NCI-H524 treated with DMSO at 0.1 percent for 48 hours (cell line): Measurements from ENCODE around the gene SUPT16H.
"Not testable (repeated sequence)": the region's sequence is repeated elsewhere in the genome, so short reads cannot be mapped to it uniquely, and the experiment has no call there.

ENCODE experiments used
- DNase-seq: peaks from one replicate; lab custom pipeline; 2025; lab: John Stamatoyannopoulos, UW

SUPT16H gene

DNA sequence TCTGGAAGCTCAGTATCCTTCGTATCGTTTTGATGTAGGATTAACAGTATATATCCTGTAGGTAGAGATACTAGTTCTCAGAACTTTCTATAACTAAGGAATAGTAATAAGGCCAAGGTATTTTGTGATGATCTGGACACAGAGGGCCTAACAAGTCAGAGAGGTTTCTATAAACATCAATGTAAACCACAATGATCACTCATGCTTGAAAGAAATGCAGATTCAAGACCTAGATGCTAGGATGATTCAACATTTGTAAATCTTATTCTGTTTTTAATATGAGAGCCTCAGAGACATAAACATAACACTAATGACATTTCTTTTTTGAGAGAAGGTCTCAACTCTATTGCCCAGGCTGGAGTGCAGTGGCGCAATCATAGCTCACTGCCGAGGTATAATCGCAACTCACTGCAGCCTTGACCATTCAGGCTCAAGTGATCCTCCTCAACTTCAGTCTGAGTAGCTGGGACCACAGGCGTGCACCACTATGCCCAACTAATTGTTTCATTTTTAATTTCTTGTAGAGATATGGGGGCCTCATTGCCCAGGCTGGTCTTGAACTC lies 16.2 kb downstream of the SUPT16H start:
- no peak for DNase-seq

DNA sequence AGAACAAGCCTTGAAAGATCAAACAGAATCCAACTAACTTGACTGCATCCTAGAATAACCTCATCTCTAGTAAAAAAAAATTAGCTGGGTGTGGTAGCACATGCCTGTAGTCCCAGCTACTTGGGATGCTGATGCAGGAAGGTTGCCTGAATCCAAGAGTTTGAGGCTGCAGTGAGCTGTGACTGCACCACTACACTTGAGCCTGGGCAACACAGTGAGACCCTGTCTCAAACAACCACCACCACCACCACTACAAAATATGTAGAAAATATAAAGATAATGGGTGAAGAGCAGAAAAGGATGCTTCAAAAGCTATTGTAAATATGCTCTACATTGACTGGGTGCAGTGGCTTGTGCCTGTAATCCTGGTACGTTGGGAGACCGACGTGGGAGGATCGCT lies 27.3 kb downstream of the SUPT16H start:
- DNase-seq, result no peak

DNA sequence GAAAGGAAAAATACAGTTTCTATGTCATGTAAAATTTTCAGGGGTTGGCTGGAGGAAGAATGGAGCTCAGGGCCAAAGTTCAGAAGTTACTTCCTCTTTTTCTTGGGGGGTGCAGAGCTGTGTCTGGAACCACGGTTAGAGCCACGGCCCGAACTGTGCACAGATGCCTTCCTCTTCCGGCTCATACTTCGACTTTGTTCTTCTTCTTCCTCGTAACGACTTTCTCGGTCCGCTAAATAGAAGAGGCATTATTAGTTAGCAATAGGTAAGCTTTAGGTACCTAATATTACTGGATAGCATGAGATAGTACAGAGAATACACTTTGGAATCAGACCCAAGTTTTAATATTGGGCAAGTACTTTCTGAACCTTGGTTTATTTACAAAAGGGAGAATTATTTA lies 31.2 kb downstream of the SUPT16H start:
- DNase-seq, result no peak

- peak; percentile 89 for DNase-seq
Observed at GRCh38 chr14:21350539-21350938, 33.3 kb downstream of the SUPT16H start.

DNA sequence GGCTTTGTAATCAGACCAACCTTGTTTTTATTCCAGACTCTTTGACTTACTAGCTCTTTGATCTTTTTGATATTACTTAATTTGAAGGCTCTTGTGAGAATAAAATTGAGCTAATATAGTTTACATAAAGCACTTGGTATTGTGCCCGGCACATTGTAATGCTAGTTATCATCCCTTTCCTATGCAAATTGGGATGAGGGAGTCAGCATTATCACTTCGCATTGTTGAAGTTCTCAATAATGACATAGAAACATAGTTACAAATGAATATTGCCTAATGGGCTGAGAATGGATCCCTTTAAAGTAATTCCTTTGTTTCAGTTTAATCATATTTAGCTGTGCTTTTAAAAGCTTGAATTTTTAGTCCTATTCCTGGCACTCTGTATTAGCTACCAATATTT lies 36.6 kb downstream of the SUPT16H start:
- no peak for DNase-seq

- no peak for DNase-seq
Observed at GRCh38 chr14:21346532-21347135, 37.2 kb downstream of the SUPT16H start.

DNA sequence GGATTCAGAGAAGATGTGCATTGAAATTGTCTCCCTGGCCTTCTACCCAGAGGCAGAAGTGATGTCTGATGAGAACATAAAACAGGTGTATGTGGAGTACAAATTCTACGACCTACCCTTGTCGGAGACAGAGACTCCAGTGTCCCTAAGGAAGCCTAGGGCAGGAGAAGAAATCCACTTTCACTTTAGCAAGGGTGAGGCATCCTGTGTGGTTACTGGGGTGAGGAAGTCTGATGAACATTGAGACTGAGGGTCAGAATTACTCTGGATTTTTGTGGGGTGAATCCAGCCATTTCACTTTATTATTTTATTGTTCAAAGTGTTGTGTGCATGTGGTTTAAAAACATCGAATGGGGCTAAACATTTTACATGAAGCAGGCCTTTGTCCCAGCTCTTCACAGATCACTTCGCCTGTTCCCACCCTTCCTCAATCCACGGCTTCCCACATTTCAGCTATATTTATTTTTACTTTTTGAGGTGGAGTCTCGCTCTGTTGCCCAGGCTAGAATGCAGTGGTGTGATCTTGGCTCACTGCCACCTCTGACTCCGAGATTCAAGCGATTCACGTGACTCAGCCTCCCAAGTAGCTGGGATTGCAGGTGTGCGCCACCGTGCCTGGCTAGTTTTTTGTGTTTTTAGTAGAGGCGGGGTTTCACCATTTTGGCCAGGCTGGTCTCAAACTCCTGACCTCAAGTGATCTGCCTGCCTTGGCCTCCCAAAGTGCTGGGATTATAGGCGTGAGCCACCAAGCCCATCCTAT lies 40.6 kb downstream of the SUPT16H start:
- DNase-seq, result no peak

DNA sequence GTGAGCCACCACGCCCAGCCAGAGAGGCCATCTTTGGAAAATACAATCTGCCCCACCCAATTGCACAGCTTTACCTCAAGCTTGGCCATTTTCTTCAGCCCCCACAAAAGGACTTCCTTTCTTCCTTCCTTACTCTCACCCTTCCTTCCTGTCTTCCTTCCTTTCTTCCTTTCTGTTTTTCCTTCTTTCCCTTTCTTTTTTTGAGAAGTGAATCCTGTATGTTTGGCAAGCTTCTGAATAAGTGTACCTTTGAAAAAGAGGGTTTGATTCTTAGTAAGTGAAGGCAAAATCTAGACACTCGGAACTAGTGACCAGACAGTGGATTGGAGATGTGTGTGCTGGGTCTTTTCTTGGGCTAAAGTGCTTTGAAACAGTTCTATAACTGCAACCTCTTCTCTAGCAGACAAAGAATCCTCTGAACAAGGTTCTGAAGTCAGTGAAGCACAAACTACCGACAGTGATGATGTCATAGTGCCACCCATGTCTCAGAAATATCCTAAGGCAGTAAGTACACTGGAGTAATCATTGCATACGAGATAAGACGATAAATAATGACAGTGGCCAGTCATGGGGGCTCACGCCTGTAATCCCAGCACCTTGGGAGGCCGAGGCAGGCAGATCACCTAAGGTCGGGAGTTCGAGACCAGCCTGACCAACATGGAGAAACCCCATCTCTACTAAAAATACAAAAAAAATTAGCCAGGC lies 49.5 kb downstream of the SUPT16H start:
- no peak for DNase-seq

GRCh38 chr14:21332950-21333349 lies 50.9 kb downstream of the SUPT16H start:
- no peak for DNase-seq

DNA sequence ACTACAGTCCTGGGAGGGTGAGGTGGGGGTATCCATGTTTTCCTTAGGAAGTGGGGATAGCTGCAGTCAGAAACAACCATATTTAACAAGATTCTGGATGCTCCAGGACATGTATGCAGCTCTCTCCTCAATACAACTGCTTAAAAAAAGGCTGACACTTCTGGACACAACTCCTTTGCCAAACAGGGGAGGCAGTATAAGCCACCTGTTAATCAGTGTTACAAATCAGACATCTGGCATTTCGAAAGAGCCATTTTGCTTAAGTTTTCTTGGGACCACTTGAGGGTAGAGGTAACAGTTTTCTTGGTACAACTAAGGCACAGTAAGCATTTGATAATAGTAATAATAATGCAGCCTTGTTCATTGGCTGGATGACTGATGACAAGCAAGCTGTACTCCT lies 56.8 kb downstream of the SUPT16H start:
- no peak for DNase-seq

GRCh38 chr14:21322716-21323115 lies 61.1 kb downstream of the SUPT16H start:
- DNase-seq, result no peak

DNA sequence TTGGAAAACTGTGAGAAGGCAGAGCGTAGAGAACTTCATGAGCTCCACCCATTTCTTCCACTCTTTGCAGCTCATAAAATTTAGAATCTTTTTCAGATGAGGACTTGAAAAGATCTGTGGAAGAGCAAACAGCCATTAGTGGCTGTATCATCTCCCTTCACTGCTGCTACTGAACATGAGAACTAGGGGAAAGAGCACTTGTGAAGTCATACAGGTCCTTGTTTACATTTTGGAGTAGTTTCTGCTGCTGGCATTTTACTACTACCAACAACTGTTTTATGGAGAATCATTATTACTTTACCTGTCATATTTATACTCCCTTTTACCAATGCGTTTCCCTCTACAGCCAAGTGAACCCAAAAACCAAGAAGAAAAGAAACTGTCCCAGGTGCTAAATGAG lies 62.9 kb downstream of the SUPT16H start:
- no peak for DNase-seq

- no peak for DNase-seq
Observed at GRCh38 chr14:21317398-21317797, 66.4 kb downstream of the SUPT16H start.

- DNase-seq, result no peak
Observed at GRCh38 chr14:21313512-21313911, 70.3 kb downstream of the SUPT16H start.

- DNase-seq, result no peak
Observed at GRCh38 chr14:21311614-21312013, 72.2 kb downstream of the SUPT16H start.

GRCh38 chr14:21309956-21310355 lies 73.9 kb downstream of the SUPT16H start:
- DNase-seq, result no peak

DNA sequence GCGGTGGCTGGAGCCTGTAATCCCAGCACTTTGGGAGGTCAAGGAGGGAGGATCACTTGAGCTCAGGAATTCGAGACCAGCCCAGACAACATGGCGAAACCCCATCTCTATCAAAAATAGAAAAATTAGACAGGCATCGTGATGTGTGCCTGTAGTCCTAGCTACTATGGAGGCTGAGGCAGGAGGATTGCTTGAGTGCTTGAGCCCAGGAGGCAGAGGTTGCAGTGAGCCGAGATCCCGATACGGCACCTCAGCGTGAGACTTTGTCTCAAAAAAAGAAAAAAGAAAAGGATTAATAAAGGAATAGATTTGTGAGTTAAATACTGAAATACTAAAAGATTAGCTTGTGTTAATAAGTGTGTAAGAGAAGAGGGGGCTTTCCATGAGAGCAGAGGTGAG lies 74.6 kb downstream of the SUPT16H start:
- DNase-seq, result no peak

GRCh38 chr14:21308479-21309237 lies 75.2 kb downstream of the SUPT16H start:
- peak; percentile 80 for DNase-seq

GRCh38 chr14:21308132-21308478 lies 75.7 kb downstream of the SUPT16H start:
- DNase-seq, result no peak

DNA sequence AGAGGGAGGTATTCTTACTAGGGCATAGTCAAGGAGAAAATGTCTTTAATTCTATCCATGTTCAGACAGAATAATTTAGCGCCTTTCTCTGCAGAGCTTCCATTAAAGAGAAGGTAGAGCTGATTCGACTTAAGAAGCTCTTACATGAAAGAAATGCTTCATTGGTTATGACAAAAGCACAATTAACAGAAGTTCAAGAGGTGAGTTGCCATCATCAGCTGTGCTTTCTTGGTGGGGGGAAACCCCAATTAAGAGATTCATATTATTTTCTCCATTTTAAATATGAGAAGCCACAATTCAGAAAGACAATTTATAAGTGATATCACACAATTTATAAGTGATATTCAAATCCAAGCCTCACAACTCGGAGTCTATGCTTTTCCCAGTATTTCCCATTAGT lies 76.2 kb downstream of the SUPT16H start:
- no peak for DNase-seq

- DNase-seq, result not testable (repeated sequence)
Observed at GRCh38 chr14:21302836-21303140, 81.0 kb downstream of the SUPT16H start.

- no peak for DNase-seq
Observed at GRCh38 chr14:21302013-21302835, 81.6 kb downstream of the SUPT16H start.
